Endothelial cell of umbilical vein (primary cell): ENCODE results near the gene SNX19. TPM values are rescaled to one million over a fixed set of nuclear protein-coding genes. Genes with fewer than 3 reads are reported as not detected.

Experiments used
- BruUV-seq: library from RNA; stranded (reverse); fragments of 400-500 nt; replicated peaks from 2 replicates; lab custom pipeline; 2021; lab: Mats Ljungman, UMichigan
- CTCF ChIA-PET: fragments of 300-600, 350-600 bp; sonication (Branson Sonifier 250); formaldehyde crosslinking; loops from one replicate; lab custom pipeline; 2021; ENCODE audit warnings: antibody characterized with exemption, inconsistent platforms; lab: Charles Lee
- POLR2A ChIA-PET: fragments of 300-600, 350-600 bp; sonication (Branson Sonifier 250); formaldehyde crosslinking; loops from one replicate; lab custom pipeline; 2021; ENCODE audit warnings: antibody characterized with exemption, inconsistent platforms; lab: Charles Lee
- DNase-seq: peaks from one replicate; pipeline ENCODE4 v3.0.0-alpha.2; 2011; ENCODE audit warnings: low read depth, low spot score
- FAIRE-seq: peaks from 2 replicates; lab custom pipeline; 2011; peaks lifted over from hg19 to GRCh38; lab: Jason Lieb, UNC
- H2AFZ ChIP-seq: 2 replicates; pipeline ENCODE4 v1.6.0; 2012; ENCODE audit warnings: low read depth, low read length, control low read depth, inconsistent platforms
- H3K27ac ChIP-seq: 2 replicates; pipeline ENCODE4 v1.5.1; 2011; ENCODE audit warnings: low read depth, mild to moderate bottlenecking, control low read depth, low read length, moderate library complexity; ENCODE audit not compliant: insufficient read depth
- H3K27me3 ChIP-seq, 2 experiments: 2 replicates each; pipeline versions ENCODE4 v1.6.0 to v1.6.1; 2011; ENCODE audit warnings: low read length in 2 of 2, mixed read lengths in 1 of 2; ENCODE audit not compliant: control insufficient read depth in 2 of 2, insufficient read depth in 2 of 2
- H3K36me3 ChIP-seq, 2 experiments: 2 replicates in 1 of 2; 3 replicates in 1 of 2; pipeline ENCODE4 v1.5.1; 2011; ENCODE audit warnings: low read length in 2 of 2, mild to moderate bottlenecking in 1 of 2, moderate library complexity in 1 of 2; ENCODE audit not compliant: control insufficient read depth in 2 of 2, insufficient read depth in 2 of 2; ENCODE audit errors: extremely low read depth in 1 of 2
- H3K4me1 ChIP-seq: 3 replicates; pipeline ENCODE4 v1.5.1; 2011; ENCODE audit warnings: mild to moderate bottlenecking, low read length; ENCODE audit not compliant: control insufficient read depth, insufficient read depth; ENCODE audit errors: extremely low read depth
- H3K4me2 ChIP-seq: 2 replicates; pipeline ENCODE4 v1.6.1; 2011; ENCODE audit warnings: low read length, control low read depth, mixed read lengths; ENCODE audit not compliant: insufficient read depth
- H3K4me3 ChIP-seq, 3 experiments: fragments of 200-600 bp in 1 of 3; sonication (generic), shearing (Covaris generic) in 1 of 3; replicated peaks in 1 of 3; 2 replicates each; pipeline ENCODE4 v1.5.1; 2011 to 2016; ENCODE audit warnings: control low read depth in 3 of 3, low read length in 3 of 3, mild to moderate bottlenecking in 2 of 3, inconsistent platforms in 1 of 3, low read depth in 1 of 3, moderate library complexity in 1 of 3; ENCODE audit not compliant: insufficient read depth in 1 of 3
- H3K79me2 ChIP-seq: 2 replicates; pipeline ENCODE4 v1.6.0; 2012; ENCODE audit warnings: low read length, inconsistent platforms; ENCODE audit not compliant: control insufficient read depth, insufficient read depth
- H3K9ac ChIP-seq: replicated peaks from 2 replicates; pipeline ENCODE3; 2011; ENCODE audit warnings: low read length, control low read depth; ENCODE audit not compliant: insufficient read depth; ENCODE audit errors: extremely low read depth
- H3K9me1 ChIP-seq: replicated peaks from 3 replicates; pipeline ENCODE4 v1.6.0; 2011; ENCODE audit warnings: mild to moderate bottlenecking, low read length; ENCODE audit not compliant: control insufficient read depth, insufficient read depth; ENCODE audit errors: extremely low read depth
- H3K9me3 ChIP-seq: replicated peaks from 2 replicates; pipeline ENCODE4 v1.5.1; 2012; ENCODE audit warnings: low read length, inconsistent platforms; ENCODE audit not compliant: control insufficient read depth, insufficient read depth
- H4K20me1 ChIP-seq: replicated peaks from 2 replicates; pipeline ENCODE3; 2011; ENCODE audit warnings: mild to moderate bottlenecking, low read length; ENCODE audit not compliant: control insufficient read depth, insufficient read depth; ENCODE audit errors: extremely low read depth
- CTCF ChIP-seq, 2 donors: IDR thresholded peaks; 1 replicate in 1 of 2; 2 replicates in 1 of 2; pipeline ENCODE4 v1.5.1; 2011; ENCODE audit warnings: low read length in 2 of 2, mild to moderate bottlenecking in 2 of 2, moderate library complexity in 2 of 2, control low read depth in 1 of 2, inconsistent platforms in 1 of 2, low read depth in 1 of 2; ENCODE audit not compliant: insufficient read depth in 1 of 2; ENCODE audit errors: extremely low read depth in 1 of 2
- EZH2 ChIP-seq: IDR thresholded peaks from 2 replicates; pipeline ENCODE4 v1.6.1; 2012; ENCODE audit warnings: borderline replicate concordance, low read depth, mild to moderate bottlenecking, moderate library complexity, low read length, inconsistent platforms; ENCODE audit not compliant: severe bottlenecking
- FOS ChIP-seq: IDR thresholded peaks from 2 replicates; pipeline ENCODE4 v1.6.1; 2011; ENCODE audit warnings: mild to moderate bottlenecking, low read length, moderate library complexity, borderline replicate concordance; ENCODE audit not compliant: insufficient read depth
- GATA2 ChIP-seq: IDR thresholded peaks from 2 replicates; pipeline ENCODE4 v1.7.0; 2011; ENCODE audit warnings: low read depth, mild to moderate bottlenecking, moderate library complexity, mixed read lengths, low read length; ENCODE audit not compliant: insufficient read length, insufficient read depth
- JUN ChIP-seq: IDR thresholded peaks from 2 replicates; pipeline ENCODE4 v1.6.1; 2011; ENCODE audit warnings: borderline replicate concordance, low read depth; ENCODE audit not compliant: insufficient read length, insufficient read depth
- MAX ChIP-seq: IDR thresholded peaks from 2 replicates; pipeline ENCODE4 v1.6.1; 2011; ENCODE audit not compliant: insufficient read depth, insufficient read length
- MYC ChIP-seq: IDR thresholded peaks from one replicate; pipeline ENCODE4 v1.6.1; 2011; ENCODE audit warnings: mild to moderate bottlenecking, low read depth, low read length
- POLR2A ChIP-seq: IDR thresholded peaks from 2 replicates; pipeline ENCODE4 v1.6.1; 2012; ENCODE audit warnings: low read depth, mild to moderate bottlenecking, control low read depth, low read length
- POLR2AphosphoS5 ChIP-seq: IDR thresholded peaks from 2 replicates; pipeline ENCODE4 v1.6.1; 2012; ENCODE audit warnings: low read depth, mild to moderate bottlenecking, control low read depth, low read length, moderate library complexity; ENCODE audit not compliant: insufficient read depth
- dilution Hi-C: fragments of 300-500 bp; cut with MboI; formaldehyde crosslinking; loops from one replicate; pipeline ENCODE4 v1.15.0; 2019; ENCODE audit warnings: low sequenced_read_pairs; ENCODE audit not compliant: extremely low pct_ligation_motif_present
- intact Hi-C: fragments of 100-400 bp; cut with micrococcal nuclease; formaldehyde crosslinking; loops from one replicate; pipeline ENCODE4 v1.10.0; 2022
- polyA plus RNA-seq, 4 experiments: library from polyadenylated mRNA; depleted of rRNA in 3 of 4; stranded (reverse) in 3 of 4; unstranded in 1 of 4; fragments of >200 nt; gene quantifications; 2 replicates each; pipeline versions ENCODE4 v1.2.1 to v1.2.3, GENCODE V29; 2011 to 2012; ENCODE audit warnings: missing spikeins in 1 of 4
- total RNA-seq: library from RNA; stranded (reverse); gene quantifications from 2 replicates; pipeline ENCODE4 v1.2.3, GENCODE V29; 2021

The SNX19 gene
- total and polyA plus RNA-seq, 2 donors (not counting 3 experiments of a cell fraction or from before 2014, with no cell fraction given), result 37.4 to 49.8 TPM

GRCh38 chr11:130905512-130905911 is 10.8 kb downstream of the SNX19 start:
- H3K9me3 ChIP-seq, result no peaks in the 10 kb centered on the region
- H2AFZ ChIP-seq, result no peak overlapping the region
- no peaks in the 10 kb centered on the region for H3K9me1 ChIP-seq
- DNase-seq, result no peak
- H3K27ac ChIP-seq, result peak overlapping the region; percentile 49
- no peaks in the 10 kb centered on the region for H3K79me2 ChIP-seq
- H3K27me3 ChIP-seq, result no peaks in the 10 kb centered on the region
- ChIA-PET CTCF (interaction anchor here (1.4 to 2.7 kb wide), 4 partner anchors 11 to 474 kb away, joined by 3 to 25 read pairs (median 8); partner anchors contain the start of gene SNX19), POLR2A (no interaction called here)
- peak; percentile 62 for TF ChIP-seq JUN
- no peak for TF ChIP-seq MAX
- no peak for TF ChIP-seq FOS
- TF ChIP-seq MYC, result no peak
- peak; percentile 89 for TF ChIP-seq GATA2
- TF ChIP-seq POLR2A, result no peak
- TF ChIP-seq CTCF (IDR thresholded peaks at IDR 0.05; ENCODE audit: extremely low read depth in 1 of 2, insufficient read depth in 1 of 2, low read depth in 1 of 2, low read length in 2 of 2), result no peak
- peak; percentile 15 for TF ChIP-seq POLR2AphosphoS5
- no peak for TF ChIP-seq EZH2
- no peaks in the 10 kb centered on the region for H4K20me1 ChIP-seq
- H3K36me3 ChIP-seq, result peaks cover 25 to 33% of the 10 kb centered on the region in 2 experiments
- intact Hi-C loops, result loop anchor here (1.0 to 5.0 kb wide), 2 partner anchors 8 to 842 kb away; no protein-coding TSS in a partner anchor
- H3K4me2 ChIP-seq, result no peak overlapping the region
- FAIRE-seq, result peak; percentile 28
- H3K4me1 ChIP-seq, result peaks cover 49% of the 10 kb centered on the region
- H3K9ac ChIP-seq, result no peak overlapping the region
- no peak overlapping the region for H3K4me3 ChIP-seq
- BruUV-seq, result no TSS peak
- dilution Hi-C loops, result no loop called here
